Left lung (tissue), 10 donors: ENCODE measurements around the gene NBEAL1. TPM values are rescaled to one million over a fixed set of nuclear protein-coding genes. Genes with fewer than 3 reads are reported as not detected.

Source experiments
- ATAC-seq: fragments of 200-7000 bp; cut with Tn5 transposase; one replicate; pipeline ENCODE4 v1.9.1; 2020; ENCODE audit warnings: moderate library complexity
- DNase-seq, 4 donors: peaks; one replicate each; pipeline ENCODE4 v3.0.0-alpha.2; 2013 to 2020
- H3K27ac ChIP-seq, 2 donors: fragments of 200-600 bp; sonication (generic) in 1 of 2; one replicate each; pipeline versions ENCODE4 v1.5.0 to v1.8.0; 2020 to 2021
- H3K27me3 ChIP-seq, 2 donors: fragments of 200-600 bp; sonication (generic) in 1 of 2; one replicate each; pipeline versions ENCODE4 v1.5.0 to v1.8.0; 2020 to 2021
- H3K36me3 ChIP-seq, 2 donors: fragments of 200-600 bp; sonication (generic) in 1 of 2; one replicate each; pipeline versions ENCODE4 v1.5.0 to v1.8.0; 2020 to 2021
- H3K4me1 ChIP-seq, 2 donors: fragments of 200-600 bp; one replicate each; pipeline ENCODE4 v1.8.0; 2021
- H3K4me3 ChIP-seq, 2 donors: fragments of 200-600 bp; sonication (generic) in 1 of 2; one replicate each; pipeline versions ENCODE4 v1.5.0 to v1.8.0; 2020 to 2021; ENCODE audit warnings: mild to moderate bottlenecking in 1 of 2
- H3K9me3 ChIP-seq, 2 donors: fragments of 200-600 bp; sonication (generic) in 1 of 2; one replicate each; pipeline versions ENCODE4 v1.5.0 to v1.8.0; 2020 to 2021
- CTCF ChIP-seq, 2 donors: fragments of 200-600 bp; sonication (generic) in 1 of 2; IDR thresholded peaks; one replicate each; pipeline versions ENCODE4 v1.5.0 to v1.8.0; 2021; ENCODE audit warnings: antibody characterized with exemption in 2 of 2
- intact Hi-C, 2 donors: fragments of 100-400 bp; cut with DNase I; formaldehyde crosslinking; loops; one replicate each; pipeline versions ENCODE4 v1.11.2 to v1.14.2; 2022
- polyA plus RNA-seq, 6 donors: library from polyadenylated mRNA; unstranded; fragments of 120-200 nt; gene quantifications; one replicate each; pipeline ENCODE4 v1.2.1, GENCODE V29; 2013; ENCODE audit not compliant: insufficient read length in 6 of 6
- total RNA-seq, 2 donors: library from RNA; stranded (reverse); fragmentation: NEBNext Ultra II Directional; extraction: Animal tissue kit (Norgen Biotek cat#: 25700); gene quantifications; one replicate each; pipeline ENCODE4 v1.2.1, GENCODE V29; 2021
- donor health status: DM: no; HTN: yes; CAD: no.
- donor health status: DM: no; HTN: no; CAD: no.

The NBEAL1 gene
- total and polyA plus RNA-seq, 8 donors = 11.4 to 72.2 (median 19.6) TPM

DNA sequence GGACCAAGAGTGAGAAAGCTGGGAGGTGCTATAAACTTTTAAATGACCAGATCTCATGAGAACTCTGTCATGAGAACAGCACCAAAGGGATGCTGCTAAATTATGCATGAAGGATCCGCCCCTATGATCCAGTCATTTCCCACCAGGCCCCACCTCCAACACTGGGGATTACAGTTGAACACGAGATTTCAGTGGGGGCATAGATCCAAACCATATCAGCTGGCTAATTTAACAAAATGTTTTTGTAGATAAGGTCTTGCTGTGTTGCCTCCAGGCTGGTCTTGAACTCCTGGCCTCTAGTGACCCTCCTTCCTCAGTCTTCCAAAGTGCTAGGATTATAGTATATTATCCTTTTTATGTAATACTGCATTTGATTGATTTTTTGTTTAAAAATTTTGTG, 56.0 kb downstream of the NBEAL1 start:
- H3K4me3 ChIP-seq = no peak overlapping the region
- no peak overlapping the region for H3K27ac ChIP-seq
- no peak for TF ChIP-seq CTCF (IDR thresholded peaks at IDR 0.05)
- H3K36me3 ChIP-seq = peaks cover 0 to 31% of the 10 kb centered on the region in 2 donors
- intact Hi-C loops = no loop called here
- no peaks in the 10 kb centered on the region for H3K9me3 ChIP-seq
- no peaks in the 10 kb centered on the region for H3K27me3 ChIP-seq
- no peaks in the 10 kb centered on the region for H3K4me1 ChIP-seq
- no peak for ATAC-seq
- DNase-seq = no peak

- Histone ChIP-seq H3K36me3 (peaks cover 0 to 31% of the 10 kb centered on the region in 2 donors), H3K27ac (no peak overlapping the region), H3K27me3 (no peaks in the 10 kb centered on the region), H3K4me1 (no peaks in the 10 kb centered on the region), H3K9me3 (no peaks in the 10 kb centered on the region), H3K4me3 (no peak overlapping the region)
- DNase-seq (no peak), ATAC-seq (no peak)
- no peak for TF ChIP-seq CTCF (IDR thresholded peaks at IDR 0.05)
- intact Hi-C loops = no loop called here
Observed at GRCh38 chr2:203071148-203071547, 56.5 kb downstream of the NBEAL1 start.

- peaks cover 0 to 31% of the 10 kb centered on the region in 2 donors for H3K36me3 ChIP-seq
- DNase-seq = no peak
- no peak for ATAC-seq
- H3K27ac ChIP-seq = no peak overlapping the region
- H3K4me1 ChIP-seq = no peaks in the 10 kb centered on the region
- no peak overlapping the region for H3K4me3 ChIP-seq
- no peak for TF ChIP-seq CTCF (IDR thresholded peaks at IDR 0.05)
- intact Hi-C loops = no loop called here
- H3K27me3 ChIP-seq = no peaks in the 10 kb centered on the region
- no peaks in the 10 kb centered on the region for H3K9me3 ChIP-seq
Observed at GRCh38 chr2:203072371-203072770, 57.7 kb downstream of the NBEAL1 start.

GRCh38 chr2:203077451-203077850, 62.8 kb downstream of the NBEAL1 start:
- ATAC-seq (no peak), DNase-seq (no peak)
- Histone ChIP-seq H3K27ac (no peak overlapping the region), H3K9me3 (no peaks in the 10 kb centered on the region), H3K4me1 (peaks cover 0 to 2% of the 10 kb centered on the region in 2 donors), H3K4me3 (no peak overlapping the region), H3K27me3 (no peaks in the 10 kb centered on the region), H3K36me3 (peaks cover 0 to 6% of the 10 kb centered on the region in 2 donors)
- no peak for TF ChIP-seq CTCF (IDR thresholded peaks at IDR 0.05)
- intact Hi-C loops = no loop called here

DNA sequence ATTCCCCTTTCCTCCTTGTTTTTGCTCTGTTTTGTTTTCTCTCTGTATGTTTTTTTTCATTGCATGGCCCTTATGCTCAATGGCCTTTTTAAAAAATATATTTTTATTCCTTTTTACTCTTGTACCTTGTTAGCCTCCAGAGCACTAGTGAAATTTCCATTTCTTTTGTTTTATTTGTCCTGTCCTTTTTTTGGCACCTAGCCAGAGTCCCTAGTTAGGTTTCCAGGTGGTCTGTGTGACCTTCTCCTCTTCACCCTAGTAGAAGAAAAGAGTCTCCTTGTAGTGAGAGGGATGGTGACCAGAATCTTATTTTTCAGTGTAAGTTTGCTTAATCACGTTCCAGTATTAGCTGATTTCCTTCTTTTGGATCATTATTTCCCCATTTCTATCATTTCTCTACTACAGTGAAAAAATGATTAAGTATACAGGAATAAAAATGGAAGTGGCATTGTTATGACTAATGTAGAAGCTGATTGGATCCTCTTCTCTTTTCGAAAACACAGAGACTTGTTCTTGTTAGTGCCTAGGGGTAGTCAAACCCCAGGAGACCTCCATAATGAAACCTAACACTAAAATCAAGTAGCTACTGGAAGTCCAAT, 65.9 kb downstream of the NBEAL1 start:
- TF ChIP-seq CTCF (IDR thresholded peaks at IDR 0.05) = no peak
- Histone ChIP-seq H3K4me1 (peaks cover 0 to 2% of the 10 kb centered on the region in 2 donors), H3K27me3 (no peaks in the 10 kb centered on the region), H3K27ac (no peak overlapping the region), H3K4me3 (no peak overlapping the region), H3K9me3 (no peaks in the 10 kb centered on the region), H3K36me3 (peaks cover 0 to 16% of the 10 kb centered on the region in 2 donors)
- DNase-seq (no peak), ATAC-seq (no peak)
- intact Hi-C loops = no loop called here
